ENCODE data around the gene APBB2. TPM values are rescaled to one million over a fixed set of nuclear protein-coding genes. Genes with fewer than 3 reads are reported as not detected.
A peak's percentile ranks its signal among the peaks of the same experiment; 100 is the strongest.
"Not testable (repeated sequence)": the region's sequence is repeated elsewhere in the genome, so short reads cannot be mapped to it uniquely, and the experiment has no call there.

Gene APBB2
- total and polyA plus RNA-seq, 7 experiments from 2014 or later: 0.42 to 1.5 (median 0.59) TPM; not detected in 2

DNA sequence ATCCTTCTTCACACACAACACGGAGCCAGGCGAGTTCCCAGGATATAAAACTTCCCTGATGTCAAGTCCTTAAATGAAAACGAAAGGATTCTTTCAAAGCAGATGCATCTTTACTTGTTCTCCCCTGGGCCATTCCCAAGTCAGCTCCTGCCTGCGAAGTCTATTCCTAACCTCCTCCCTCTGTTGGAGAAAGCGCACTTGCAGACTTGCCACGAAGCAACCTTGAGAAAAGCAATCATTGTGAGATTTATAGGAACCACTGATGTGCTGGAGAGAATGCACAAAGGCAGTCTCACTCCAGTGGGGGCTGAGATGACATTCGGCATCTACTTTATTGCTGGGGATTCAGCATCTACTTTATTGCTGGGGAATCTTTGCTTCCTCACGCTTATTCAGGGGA is 308.9 kb downstream of the APBB2 start:
- H3K4me3 ChIP-seq (ENCODE audit: low read length): no peak overlapping the region
- Mint-ChIP-seq H3K27me3 (no peaks in the 10 kb centered on the region), H3K4me1 (peaks cover 6 to 16% (median 13%) of the 10 kb centered on the region in 7 donors), H3K36me3 (no peaks in the 10 kb centered on the region), H3K4me3 (no peak overlapping the region), H3K9me3 (no peaks in the 10 kb centered on the region), H3K27ac (peak overlapping the region in 1 of 9 donors; percentile 46)
- POLR2A ChIA-PET: no interaction called here
- H3K36me3 ChIP-seq (ENCODE audit: control insufficient read depth in 2 of 3, insufficient read depth in 3 of 3, low read length in 3 of 3): no peaks in the 10 kb centered on the region
- CTCF ChIA-PET: no interaction called here
- no peak for ATAC-seq
- intact Hi-C loops (cut with micrococcal nuclease): no loop called here
- H3K4me1 ChIP-seq (ENCODE audit: control insufficient read depth in 2 of 2, insufficient read depth in 2 of 2, low read length in 2 of 2): no peaks in the 10 kb centered on the region
- no peak overlapping the region for H3K27ac ChIP-seq (ENCODE audit: low read depth, low read length)
- H3K9me3 ChIP-seq (ENCODE audit: control insufficient read depth in 2 of 3, low read length in 3 of 3): no peaks in the 10 kb centered on the region
- no peak for DNase-seq
- H3K27me3 ChIP-seq (ENCODE audit: control insufficient read depth in 2 of 2, insufficient read depth in 2 of 2, low read length in 2 of 2): no peaks in the 10 kb centered on the region

DNA sequence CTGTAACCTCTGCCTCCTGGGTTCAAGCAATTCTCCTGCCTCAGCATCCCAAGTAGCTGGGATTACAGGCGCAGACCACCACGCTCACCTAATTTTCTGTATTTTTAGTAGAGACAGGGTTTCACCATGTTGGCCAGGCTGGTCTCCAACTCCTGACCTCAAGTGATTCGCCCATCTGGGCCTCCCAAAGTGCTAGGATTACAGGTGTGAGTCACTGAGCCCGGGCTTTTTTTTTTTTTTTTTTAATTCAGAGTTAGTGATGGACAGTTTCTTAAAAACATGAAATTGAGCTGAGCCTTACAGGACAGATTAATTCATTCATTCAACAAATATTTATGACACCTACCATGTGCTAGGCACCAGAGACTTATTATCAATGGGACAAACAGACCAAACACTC is 313.8 kb downstream of the APBB2 start:
- POLR2A ChIA-PET; H3K9me3 ChIP-seq (ENCODE audit: control insufficient read depth in 2 of 3, low read length in 3 of 3); H3K27ac ChIP-seq (ENCODE audit: low read depth, low read length); H3K9me3 Mint-ChIP-seq; H3K4me1 ChIP-seq (ENCODE audit: control insufficient read depth in 2 of 2, insufficient read depth in 2 of 2, low read length in 2 of 2); H3K4me3 Mint-ChIP-seq; H3K27ac Mint-ChIP-seq; H3K36me3 ChIP-seq (ENCODE audit: control insufficient read depth in 2 of 3, insufficient read depth in 3 of 3, low read length in 3 of 3); ATAC-seq; H3K4me1 Mint-ChIP-seq; H3K27me3 ChIP-seq (ENCODE audit: control insufficient read depth in 2 of 2, insufficient read depth in 2 of 2, low read length in 2 of 2); DNase-seq; H3K4me3 ChIP-seq (ENCODE audit: low read length); H3K27me3 Mint-ChIP-seq; H3K36me3 Mint-ChIP-seq; intact Hi-C loops (cut with micrococcal nuclease): not testable (repeated sequence)
- CTCF ChIA-PET: interaction anchor here (1.0 to 1.1 kb wide), 2 partner anchors 12 to 61 kb away, joined by 3 read pairs; no protein-coding TSS in a partner anchor

DNA sequence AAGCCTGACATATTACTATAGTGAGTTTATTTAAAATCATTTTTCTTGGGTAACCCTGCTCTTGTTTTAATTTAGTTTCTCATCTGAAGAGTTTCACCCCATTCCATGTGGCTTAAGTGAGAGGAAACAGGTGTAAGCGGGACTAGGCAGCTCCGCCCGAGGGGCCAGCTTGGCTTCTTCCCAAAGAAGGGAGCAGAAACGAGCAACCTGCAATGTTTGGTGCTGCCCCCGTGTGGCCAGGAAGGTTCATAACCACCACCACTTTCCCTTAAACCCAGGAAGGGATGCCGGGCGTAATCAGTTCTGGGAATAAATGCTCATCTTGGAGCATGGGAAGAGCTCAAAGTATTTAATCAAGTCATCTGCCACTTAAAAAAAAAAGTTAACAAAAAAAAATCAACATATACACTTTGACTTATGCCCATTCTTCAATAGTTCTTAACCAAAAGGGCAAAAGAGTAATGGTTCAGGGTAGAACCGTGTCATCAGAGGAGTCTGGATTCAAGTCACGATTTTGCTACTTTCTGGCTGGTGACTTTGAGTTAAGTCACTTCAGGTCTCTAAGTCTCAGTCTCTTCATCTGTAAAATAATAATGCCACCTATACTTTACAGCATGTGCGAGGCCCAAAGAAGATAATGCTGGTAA is 316.7 kb downstream of the APBB2 start:
- POLR2A ChIA-PET: no interaction called here
- intact Hi-C loops (cut with micrococcal nuclease): loop anchor here (1.0 to 10.0 kb wide), 5 partner anchors 56 to 923 kb away; partner anchors contain the start of gene PDS5A (in 1 of the 2)
- H3K27me3 Mint-ChIP-seq: no peaks in the 10 kb centered on the region
- no peaks in the 10 kb centered on the region for H3K9me3 Mint-ChIP-seq
- peaks cover 0 to 5% (median 4%) of the 10 kb centered on the region in 7 donors for H3K4me1 Mint-ChIP-seq
- ATAC-seq (peak; percentile 74), DNase-seq (peak; percentile 20 to 69 (median 42))
- H3K4me3 Mint-ChIP-seq: peak overlapping the region; percentile 6 to 84 (median 76)
- H3K27ac Mint-ChIP-seq: peak overlapping the region in 3 of 9 donors; percentile 34 to 72 (median 38)
- H3K36me3 Mint-ChIP-seq: no peaks in the 10 kb centered on the region
- Histone ChIP-seq H3K9me3 (ENCODE audit: control insufficient read depth in 2 of 3, low read length in 3 of 3) (no peaks in the 10 kb centered on the region), H3K36me3 (ENCODE audit: control insufficient read depth in 2 of 3, insufficient read depth in 3 of 3, low read length in 3 of 3) (no peaks in the 10 kb centered on the region), H3K4me3 (ENCODE audit: low read length) (no peak overlapping the region), H3K27ac (ENCODE audit: low read depth, low read length) (no peak overlapping the region), H3K27me3 (ENCODE audit: control insufficient read depth in 2 of 2, insufficient read depth in 2 of 2, low read length in 2 of 2) (no peaks in the 10 kb centered on the region), H3K4me1 (ENCODE audit: control insufficient read depth in 2 of 2, insufficient read depth in 2 of 2, low read length in 2 of 2) (no peaks in the 10 kb centered on the region)
- CTCF ChIA-PET: interaction anchor here (0.6 to 1.3 kb wide), 8 partner anchors 8 to 1947 kb away, joined by 3 to 4 read pairs (median 3); no protein-coding TSS in a partner anchor

DNA sequence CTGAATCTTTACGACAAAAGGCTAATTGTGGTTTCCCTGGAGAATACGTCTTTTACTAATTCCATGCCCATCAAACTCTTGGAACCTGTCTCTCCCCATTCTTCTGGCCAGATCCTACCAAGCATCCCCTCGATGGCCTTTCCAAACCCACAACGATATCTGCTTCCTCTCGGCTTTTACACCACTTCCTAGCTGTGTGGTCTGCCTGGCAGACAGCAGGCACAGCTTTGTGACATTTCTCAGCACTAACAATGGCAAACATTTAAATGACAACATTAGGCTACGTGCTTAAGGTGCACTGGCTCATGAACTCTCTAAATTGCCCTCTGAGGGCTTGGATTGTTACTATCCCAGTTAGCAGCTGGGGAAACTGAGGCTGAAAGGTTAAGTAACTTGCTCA is 323.6 kb downstream of the APBB2 start:
- H3K36me3 ChIP-seq (ENCODE audit: control insufficient read depth in 2 of 3, insufficient read depth in 3 of 3, low read length in 3 of 3): no peaks in the 10 kb centered on the region
- Mint-ChIP-seq H3K27ac (peak overlapping the region in 2 of 9 donors; percentile 13 to 84), H3K27me3 (peaks cover 0 to 3% (median 0%) of the 10 kb centered on the region in 5 donors), H3K9me3 (peaks cover 0 to 1% (median 0%) of the 10 kb centered on the region in 11 donors), H3K4me3 (peak overlapping the region in 1 of 10 donors; percentile 44), H3K36me3 (no peaks in the 10 kb centered on the region), H3K4me1 (peaks cover 0 to 11% (median 0%) of the 10 kb centered on the region in 7 donors)
- DNase-seq (no peak), ATAC-seq (no peak)
- ChIA-PET CTCF (no interaction called here), POLR2A (no interaction called here)
- no peak overlapping the region for H3K4me3 ChIP-seq (ENCODE audit: low read length)
- H3K27ac ChIP-seq (ENCODE audit: low read depth, low read length): no peak overlapping the region
- no peaks in the 10 kb centered on the region for H3K27me3 ChIP-seq (ENCODE audit: control insufficient read depth in 2 of 2, insufficient read depth in 2 of 2, low read length in 2 of 2)
- no peaks in the 10 kb centered on the region for H3K9me3 ChIP-seq (ENCODE audit: control insufficient read depth in 2 of 3, low read length in 3 of 3)
- intact Hi-C loops (cut with micrococcal nuclease): loop anchor here in 1 of 2 donors (10.0 kb wide), 1 partner anchor 916 kb away; the partner anchor contains the start of gene PDS5A
- H3K4me1 ChIP-seq (ENCODE audit: control insufficient read depth in 2 of 2, insufficient read depth in 2 of 2, low read length in 2 of 2): no peaks in the 10 kb centered on the region

DNA sequence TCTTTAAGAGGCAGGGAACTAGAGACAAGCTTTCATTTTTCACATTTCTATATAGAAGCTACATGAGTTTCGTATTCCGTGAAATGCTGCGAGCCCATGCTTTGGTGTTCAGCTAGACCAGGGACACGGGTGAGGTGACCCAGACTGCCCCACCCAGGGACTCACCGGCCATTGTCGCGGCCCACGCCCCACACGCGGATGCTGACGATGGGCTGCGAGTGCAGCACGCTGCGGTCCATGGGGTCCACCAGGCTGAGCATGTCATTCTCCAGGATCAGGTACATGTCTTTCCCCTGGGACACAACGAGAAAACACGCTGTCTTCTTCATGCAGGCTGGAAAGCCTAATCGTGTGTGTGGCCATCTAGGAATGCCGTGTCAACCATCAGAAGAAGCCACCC is 324.1 kb downstream of the APBB2 start:
- Histone ChIP-seq H3K36me3 (ENCODE audit: control insufficient read depth in 2 of 3, insufficient read depth in 3 of 3, low read length in 3 of 3) (no peaks in the 10 kb centered on the region), H3K27me3 (ENCODE audit: control insufficient read depth in 2 of 2, insufficient read depth in 2 of 2, low read length in 2 of 2) (no peaks in the 10 kb centered on the region), H3K4me3 (ENCODE audit: low read length) (no peak overlapping the region), H3K27ac (ENCODE audit: low read depth, low read length) (no peak overlapping the region), H3K9me3 (ENCODE audit: control insufficient read depth in 2 of 3, low read length in 3 of 3) (no peaks in the 10 kb centered on the region), H3K4me1 (ENCODE audit: control insufficient read depth in 2 of 2, insufficient read depth in 2 of 2, low read length in 2 of 2) (no peaks in the 10 kb centered on the region)
- ATAC-seq: no peak
- POLR2A ChIA-PET: no interaction called here
- DNase-seq: no peak
- H3K27ac Mint-ChIP-seq: no peak overlapping the region
- intact Hi-C loops (cut with micrococcal nuclease): loop anchor here in 1 of 2 donors (10.0 kb wide), 1 partner anchor 915 kb away; the partner anchor contains the start of gene PDS5A
- H3K9me3 Mint-ChIP-seq: peaks cover 0 to 1% (median 0%) of the 10 kb centered on the region in 11 donors
- no peaks in the 10 kb centered on the region for H3K36me3 Mint-ChIP-seq
- CTCF ChIA-PET: no interaction called here
- H3K4me3 Mint-ChIP-seq: no peak overlapping the region
- peaks cover 0 to 11% (median 0%) of the 10 kb centered on the region in 7 donors for H3K4me1 Mint-ChIP-seq
- H3K27me3 Mint-ChIP-seq: peaks cover 0 to 3% (median 0%) of the 10 kb centered on the region in 5 donors

DNA sequence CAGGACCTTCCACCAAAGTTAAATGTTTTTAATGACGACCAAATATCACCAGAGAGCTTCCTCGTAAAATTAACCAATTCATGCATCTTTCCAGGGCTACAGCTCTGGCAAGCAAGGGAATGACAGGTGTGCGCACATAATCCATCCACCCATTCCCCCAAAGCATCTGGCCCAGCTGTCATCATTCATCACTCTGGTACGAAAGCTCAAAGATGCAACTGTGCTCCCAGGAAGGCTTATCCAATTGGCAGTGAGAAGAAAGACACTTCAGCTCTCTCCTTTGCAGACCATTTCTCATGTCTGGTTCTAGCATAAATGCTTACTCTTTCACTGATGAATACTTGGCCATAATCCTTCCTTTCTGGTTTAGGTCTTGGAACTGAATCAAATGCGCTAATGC is 325.4 kb downstream of the APBB2 start:
- POLR2A ChIA-PET: no interaction called here
- Histone ChIP-seq H3K36me3 (ENCODE audit: control insufficient read depth in 2 of 3, insufficient read depth in 3 of 3, low read length in 3 of 3) (no peaks in the 10 kb centered on the region), H3K27me3 (ENCODE audit: control insufficient read depth in 2 of 2, insufficient read depth in 2 of 2, low read length in 2 of 2) (no peaks in the 10 kb centered on the region), H3K4me1 (ENCODE audit: control insufficient read depth in 2 of 2, insufficient read depth in 2 of 2, low read length in 2 of 2) (no peaks in the 10 kb centered on the region), H3K9me3 (ENCODE audit: control insufficient read depth in 2 of 3, low read length in 3 of 3) (no peaks in the 10 kb centered on the region), H3K4me3 (ENCODE audit: low read length) (no peak overlapping the region), H3K27ac (ENCODE audit: low read depth, low read length) (no peak overlapping the region)
- Mint-ChIP-seq H3K36me3 (no peaks in the 10 kb centered on the region), H3K27ac (no peak overlapping the region), H3K4me3 (no peak overlapping the region), H3K4me1 (peaks cover 0 to 11% (median 0%) of the 10 kb centered on the region in 7 donors), H3K27me3 (peaks cover 0 to 7% (median 0%) of the 10 kb centered on the region in 5 donors), H3K9me3 (peaks cover 0 to 1% (median 0%) of the 10 kb centered on the region in 11 donors)
- CTCF ChIA-PET: interaction anchor here (0.6 to 1.4 kb wide), 2 partner anchors 8 to 12 kb away, joined by 3 read pairs; no protein-coding TSS in a partner anchor
- ATAC-seq (no peak), DNase-seq (no peak)
- intact Hi-C loops (cut with micrococcal nuclease): no loop called here

DNA sequence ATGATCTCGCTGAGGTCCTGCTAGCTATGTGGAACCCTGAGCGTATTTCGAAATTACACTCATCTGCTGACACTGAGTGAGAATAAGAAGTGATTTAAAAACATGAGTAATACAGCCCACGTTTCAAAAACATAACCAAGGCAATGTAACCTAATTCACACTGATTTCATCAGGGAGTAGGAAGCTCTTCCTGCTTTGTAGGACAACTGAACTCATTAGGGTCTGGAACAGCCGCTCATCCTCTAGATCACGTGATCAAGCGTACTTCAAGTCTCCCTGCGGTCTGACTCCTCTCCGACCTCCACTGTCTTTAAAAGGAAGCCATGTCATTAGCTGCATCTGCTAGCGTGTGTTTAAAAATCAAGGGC is 326.6 kb downstream of the APBB2 start:
- ATAC-seq (peak; percentile 20), DNase-seq (no peak)
- H3K27me3 ChIP-seq (ENCODE audit: control insufficient read depth in 2 of 2, insufficient read depth in 2 of 2, low read length in 2 of 2): no peaks in the 10 kb centered on the region
- Mint-ChIP-seq H3K4me3 (no peak overlapping the region), H3K9me3 (peaks cover 0 to 1% (median 0%) of the 10 kb centered on the region in 11 donors), H3K27ac (no peak overlapping the region), H3K36me3 (no peaks in the 10 kb centered on the region), H3K4me1 (peaks cover 0 to 11% (median 0%) of the 10 kb centered on the region in 7 donors), H3K27me3 (peaks cover 0 to 11% (median 1%) of the 10 kb centered on the region in 5 donors)
- no peaks in the 10 kb centered on the region for H3K9me3 ChIP-seq (ENCODE audit: control insufficient read depth in 2 of 3, low read length in 3 of 3)
- POLR2A ChIA-PET: no interaction called here
- no peak overlapping the region for H3K4me3 ChIP-seq (ENCODE audit: low read length)
- CTCF ChIA-PET: no interaction called here
- H3K27ac ChIP-seq (ENCODE audit: low read depth, low read length): no peak overlapping the region
- no peaks in the 10 kb centered on the region for H3K36me3 ChIP-seq (ENCODE audit: control insufficient read depth in 2 of 3, insufficient read depth in 3 of 3, low read length in 3 of 3)
- H3K4me1 ChIP-seq (ENCODE audit: control insufficient read depth in 2 of 2, insufficient read depth in 2 of 2, low read length in 2 of 2): no peaks in the 10 kb centered on the region
- intact Hi-C loops (cut with micrococcal nuclease): no loop called here

Data from naive thymus-derived CD4-positive, alpha-beta T cell (primary cell).